H1 (cell line): ENCODE measurements around the gene JOSD1. TPM values are rescaled to one million over a fixed set of nuclear protein-coding genes. Genes with fewer than 3 reads are reported as not detected.

ENCODE experiments used
- ATF2 ChIP-seq: IDR thresholded peaks from 2 replicates; pipeline ENCODE4 v1.6.1; 2012; ENCODE audit warnings: low read length, inconsistent platforms
- BCL11A ChIP-seq, 2 experiments: IDR thresholded peaks; one replicate each; pipeline ENCODE4 v1.6.1; 2011; ENCODE audit warnings: low read depth in 2 of 2, low read length in 2 of 2, mild to moderate bottlenecking in 2 of 2
- polyA plus RNA-seq, 7 experiments: library from polyadenylated mRNA; depleted of rRNA in 3 of 7; stranded (reverse) in 5 of 7; unstranded in 2 of 7; fragments of >200 nt in 5 of 7; fragments of 200-250 nt in 2 of 7; gene quantifications; 1 replicate in 5 of 7; 2 replicates in 1 of 7; 4 replicates in 1 of 7; pipeline versions ENCODE4 v1.2.1 to v1.2.3, GENCODE V29; 2011 to 2013; ENCODE audit warnings: missing spikeins in 2 of 7, mixed read lengths in 2 of 7
- total RNA-seq: library from RNA; stranded (reverse); fragmentation: NEBNext Ultra II Directional; extraction: Animal tissue kit (Norgen Biotek cat#: 25700); gene quantifications from 2 replicates; pipeline ENCODE4 v1.2.1, GENCODE V29; 2021

The JOSD1 gene
- total and polyA plus RNA-seq, 2 of the 8 experiments (the other 6 are each of a cell fraction or from before 2014, with no cell fraction given), result 18.4 to 20.2 TPM

GRCh38 chr22:38717244-38717643, 16.5 kb upstream of the JOSD1 start (continued):
- TF ChIP-seq ATF2 (no peak), BCL11A (IDR thresholded peaks at IDR 0.05; ENCODE audit: low read depth in 2 of 2, low read length in 2 of 2) (no peak)
